ENCODE measurements around the gene GAL. TPM values are rescaled to one million over a fixed set of nuclear protein-coding genes. Genes with fewer than 3 reads are reported as not detected.

The GAL gene
- total and polyA plus RNA-seq, 2 of the 8 experiments (the other 6 are each of a cell fraction or from before 2014, with no cell fraction given) = 81.8 to 233 TPM

DNA sequence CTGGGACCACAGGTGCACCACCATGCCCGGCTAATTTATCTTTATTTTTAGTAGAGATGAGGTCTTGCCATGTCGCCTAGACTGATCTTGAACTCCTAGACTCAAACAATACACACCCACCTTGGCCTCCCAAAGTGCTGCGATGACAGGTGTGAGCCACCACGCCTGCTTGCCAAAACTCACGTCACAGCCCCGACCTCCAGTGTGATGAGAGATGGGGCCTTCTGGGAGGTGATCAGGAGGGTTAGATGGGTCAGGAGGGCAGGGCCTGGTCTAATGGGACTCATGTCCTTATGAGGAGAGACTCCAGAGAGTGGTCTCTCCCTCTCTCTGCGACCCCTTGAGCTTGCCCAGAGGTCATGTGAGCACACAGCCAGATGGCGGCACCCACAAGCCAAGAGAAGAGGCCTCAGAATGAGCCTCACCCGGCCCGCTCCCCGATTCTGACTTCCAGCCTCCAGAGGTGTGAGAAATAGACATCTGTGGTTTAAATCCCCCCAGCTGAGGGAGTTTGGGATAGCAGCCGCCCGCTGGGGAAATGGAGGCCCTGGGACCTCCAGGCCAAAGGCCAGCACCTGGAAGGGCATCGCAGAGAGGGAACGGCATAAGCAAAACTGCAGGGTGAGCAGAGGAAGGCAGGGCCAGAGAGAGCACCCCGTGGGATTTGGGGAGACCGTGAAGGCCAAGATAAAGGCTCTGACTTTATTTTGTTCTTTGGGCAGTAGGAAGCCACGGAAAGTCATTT lies 24.1 kb upstream of the GAL start:
- no peak overlapping the region for H3K27ac ChIP-seq (ENCODE audit: low read depth, low read length)
- H3K27me3 ChIP-seq (replicated peaks in 1 of 4; ENCODE audit: control insufficient read depth in 3 of 4, extremely low read depth in 1 of 4, insufficient read depth in 3 of 4, low read length in 3 of 4) = no peaks in the 10 kb centered on the region
- no peak overlapping the region for H2BK12ac ChIP-seq (ENCODE audit: low read depth, low read length)
- H4K8ac ChIP-seq (ENCODE audit: extremely low read depth, insufficient read depth, low read length) = no peak overlapping the region
- H3K23ac ChIP-seq (ENCODE audit: insufficient read length) = no peak overlapping the region
- H3K4me2 ChIP-seq (ENCODE audit: insufficient read depth in 1 of 2, low read depth in 2 of 2, low read length in 2 of 2) = no peak overlapping the region
- WGBS, 2 experiments (ENCODE audit: extremely low coverage in 1 of 2, insufficient coverage in 1 of 2, insufficient read length in 1 of 2, insufficient replicate concordance in 2 of 2, low coverage in 1 of 2, low lambda C conversion rate in 2 of 2, missing lambda C conversion rate in 1 of 2) = 87% methylated on average over 15 of the region's 18 CpGs; no CpG with 5 or more reads in 1 of the 2 experiments
- no peak overlapping the region for H2BK120ac ChIP-seq (replicated peaks; ENCODE audit: low read depth, low read length)
- H3K9ac ChIP-seq (replicated peaks in 1 of 4; ENCODE audit: extremely low read depth in 1 of 4, low read depth in 3 of 4, low read length in 3 of 4) = no peak overlapping the region
- no peak overlapping the region for H2BK20ac ChIP-seq (ENCODE audit: low read length)
- TF ChIP-seq RAD21 (IDR thresholded peaks at IDR 0.05 in 1 of 2, conservative IDR thresholded peaks at IDR 0.05 in 1 of 2; ENCODE audit: low read depth in 2 of 2, low read length in 2 of 2) = 0 out of 4 replicates have a peak, but pooled peaks of 1 of the 2 experiments have one; percentile 7
- TF ChIP-seq FOSL1 (IDR thresholded peaks at IDR 0.05; ENCODE audit: insufficient read depth, low read depth, low read length) = no peak
- ChIA-PET POLR2A (ENCODE audit: partially characterized antibody) (interaction anchor here (1.0 to 1.1 kb wide), 2 partner anchors 10 to 11 kb away, joined by 3 read pairs; no protein-coding TSS in a partner anchor), CTCF (ENCODE audit: partially characterized antibody) (interaction anchor here (1.0 to 2.3 kb wide), 5 partner anchors 10 to 33 kb away, joined by 3 to 5 read pairs (median 4); no protein-coding TSS in a partner anchor)
- no peak overlapping the region for H3K56ac ChIP-seq (replicated peaks; ENCODE audit: insufficient read length, low read depth, low read length)
- no peak overlapping the region for H3K4ac ChIP-seq (replicated peaks; ENCODE audit: insufficient read length, low read depth, low read length)
- no peak overlapping the region for H3K18ac ChIP-seq (ENCODE audit: extremely low read depth, low read length)
- H2BK15ac ChIP-seq (ENCODE audit: low read length) = no peak overlapping the region; the same call in 1 of the 2 replicates
- no peak overlapping the region for H2BK5ac ChIP-seq (ENCODE audit: low read depth, low read length)
- no peak overlapping the region for H3K4me3 ChIP-seq (ENCODE audit: extremely low read depth in 1 of 4, insufficient read depth in 2 of 4, low read depth in 3 of 4, low read length in 4 of 4)
- no peaks in the 10 kb centered on the region for H3K23me2 ChIP-seq (ENCODE audit: low read depth, low read length)
- no peaks in the 10 kb centered on the region for H3K36me3 ChIP-seq (ENCODE audit: control insufficient read depth in 2 of 4, insufficient read depth in 4 of 4, low read length in 3 of 4)
- no peaks in the 10 kb centered on the region for H3K79me1 ChIP-seq (ENCODE audit: low read depth, low read length)
- H3K4me1 ChIP-seq (replicated peaks in 1 of 4; ENCODE audit: control insufficient read depth in 3 of 4, insufficient read depth in 4 of 4, low read length in 3 of 4) = no peaks in the 10 kb centered on the region
- no peak overlapping the region for H2AK5ac ChIP-seq (ENCODE audit: low read depth, low read length)
- no peaks in the 10 kb centered on the region for H3K79me2 ChIP-seq (ENCODE audit: control insufficient read depth in 1 of 2, insufficient read depth in 2 of 2, low read length in 2 of 2)
- H3K14ac ChIP-seq (ENCODE audit: insufficient read length) = no peak overlapping the region
- H4K91ac ChIP-seq (replicated peaks; ENCODE audit: insufficient read length, low read length) = no peak overlapping the region
- no peaks in the 10 kb centered on the region for H4K20me1 ChIP-seq (replicated peaks in 1 of 2; ENCODE audit: control insufficient read depth in 1 of 2, insufficient read depth in 2 of 2, low read length in 2 of 2)
- H3K9me3 ChIP-seq (ENCODE audit: insufficient read depth in 2 of 2, low read depth in 1 of 2, low read length in 1 of 2) = peaks cover 0 to 1% of the 10 kb centered on the region in 2 experiments; a peak in 1 of 4 replicates
- H2AFZ ChIP-seq (ENCODE audit: low read length) = no peak overlapping the region
- no peak overlapping the region for H4K5ac ChIP-seq (ENCODE audit: insufficient read length, low read depth, low read length)
- no peak for DNase-seq (ENCODE audit: low read depth in 1 of 2, low spot score in 2 of 2)
- no peak for FAIRE-seq
